ENCODE measurements around the gene LPP. TPM values are rescaled to one million over a fixed set of nuclear protein-coding genes. Genes with fewer than 3 reads are reported as not detected.

LPP gene
- total RNA-seq, 1 donor: 92.1 TPM

DNA sequence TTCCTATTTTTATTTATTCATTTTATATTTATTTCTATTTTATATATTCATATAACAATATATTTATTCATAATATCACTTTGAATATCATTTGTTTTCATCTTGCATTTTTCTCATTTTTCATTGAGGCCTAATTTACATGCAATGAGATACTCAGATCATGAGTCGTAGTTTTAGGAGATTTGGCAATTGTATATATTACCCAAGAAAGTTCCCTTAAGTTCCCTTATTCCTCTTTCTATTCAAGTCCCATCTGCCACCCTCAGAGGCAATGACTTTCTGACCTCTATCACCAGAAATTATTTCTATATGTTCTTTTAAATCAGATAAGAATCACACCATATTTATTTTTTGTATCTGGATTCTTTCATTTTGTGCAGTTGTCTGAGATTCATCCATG, 688.7 kb downstream of the LPP start:
- DNase-seq (ENCODE audit: low read depth): peak; percentile 57
- H3K4me3 ChIP-seq (ENCODE audit: low read depth, low read length): no peak overlapping the region
- TF ChIP-seq, protein P1, sequence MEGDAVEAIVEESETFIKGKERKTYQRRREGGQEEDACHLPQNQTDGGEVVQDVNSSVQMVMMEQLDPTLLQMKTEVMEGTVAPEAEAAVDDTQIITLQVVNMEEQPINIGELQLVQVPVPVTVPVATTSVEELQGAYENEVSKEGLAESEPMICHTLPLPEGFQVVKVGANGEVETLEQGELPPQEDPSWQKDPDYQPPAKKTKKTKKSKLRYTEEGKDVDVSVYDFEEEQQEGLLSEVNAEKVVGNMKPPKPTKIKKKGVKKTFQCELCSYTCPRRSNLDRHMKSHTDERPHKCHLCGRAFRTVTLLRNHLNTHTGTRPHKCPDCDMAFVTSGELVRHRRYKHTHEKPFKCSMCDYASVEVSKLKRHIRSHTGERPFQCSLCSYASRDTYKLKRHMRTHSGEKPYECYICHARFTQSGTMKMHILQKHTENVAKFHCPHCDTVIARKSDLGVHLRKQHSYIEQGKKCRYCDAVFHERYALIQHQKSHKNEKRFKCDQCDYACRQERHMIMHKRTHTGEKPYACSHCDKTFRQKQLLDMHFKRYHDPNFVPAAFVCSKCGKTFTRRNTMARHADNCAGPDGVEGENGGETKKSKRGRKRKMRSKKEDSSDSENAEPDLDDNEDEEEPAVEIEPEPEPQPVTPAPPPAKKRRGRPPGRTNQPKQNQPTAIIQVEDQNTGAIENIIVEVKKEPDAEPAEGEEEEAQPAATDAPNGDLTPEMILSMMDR (IDR thresholded peaks at IDR 0.05; ENCODE audit: insufficient read depth, low read length): no peak

DNA sequence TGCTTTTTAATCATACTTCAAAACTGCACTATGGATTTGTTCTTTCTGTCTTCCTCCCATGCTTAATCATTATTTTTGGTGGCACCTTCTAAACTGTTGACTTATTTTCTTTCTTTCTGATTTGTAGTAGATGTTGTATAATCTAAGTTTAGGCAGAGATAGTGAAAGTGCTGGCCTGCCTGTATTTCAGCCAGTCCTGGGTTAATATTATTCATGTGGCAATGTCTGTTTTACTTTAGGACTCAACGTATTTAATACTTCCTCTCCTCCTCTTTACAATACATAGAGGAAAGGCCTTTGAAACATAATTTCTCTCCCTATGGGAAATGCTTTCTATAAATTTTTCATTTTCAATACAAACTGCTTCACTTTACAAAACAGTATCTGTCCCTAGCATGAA, 690.1 kb downstream of the LPP start:
- TF ChIP-seq, protein P1 (IDR thresholded peaks at IDR 0.05; ENCODE audit: insufficient read depth, low read length): no peak
- no peak overlapping the region for H3K4me3 ChIP-seq (ENCODE audit: low read depth, low read length)
- no peak for DNase-seq (ENCODE audit: low read depth)

DNA sequence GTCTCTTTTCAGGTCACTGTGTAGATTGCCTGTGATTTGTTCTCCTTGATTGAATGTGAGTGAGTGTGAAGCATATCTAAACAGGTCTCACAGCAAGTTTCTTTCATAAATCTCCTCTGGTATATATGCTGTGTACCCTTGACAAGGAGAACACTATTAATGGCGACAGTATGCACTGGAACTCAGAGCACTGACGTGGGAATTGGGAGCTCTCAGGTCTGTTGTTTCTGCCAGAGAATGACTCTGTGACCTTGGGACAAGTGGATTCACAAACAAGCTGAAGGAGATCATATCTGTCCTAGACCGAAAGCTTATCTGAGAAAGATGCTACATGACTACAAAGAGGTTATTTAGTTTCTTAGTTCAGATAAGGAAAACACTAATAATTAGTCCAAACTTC, 691.6 kb downstream of the LPP start:
- TF ChIP-seq, protein P1 (IDR thresholded peaks at IDR 0.05; ENCODE audit: insufficient read depth, low read length): no peak
- H3K4me3 ChIP-seq (ENCODE audit: low read depth, low read length): no peak overlapping the region
- no peak for DNase-seq (ENCODE audit: low read depth)

DNA sequence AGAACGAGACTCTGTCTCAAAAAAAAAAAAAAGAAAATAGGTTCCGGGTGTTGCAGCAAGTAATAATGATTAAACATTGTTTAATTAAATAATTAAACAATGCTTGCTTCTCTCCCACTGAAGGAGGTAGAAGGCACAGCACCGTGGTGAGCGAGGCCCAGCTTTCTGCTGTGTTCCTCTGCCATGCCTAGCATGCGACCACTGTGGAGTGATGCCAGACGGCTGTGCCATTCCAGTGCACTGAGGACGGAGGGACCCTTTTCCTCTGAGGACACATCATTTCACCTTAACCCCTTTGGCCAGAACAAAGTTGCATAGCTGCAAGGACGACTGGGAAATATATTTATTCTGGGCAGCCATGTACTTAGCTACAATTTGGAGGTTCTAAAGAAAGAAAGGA, 695.0 kb downstream of the LPP start:
- no peak overlapping the region for H3K4me3 ChIP-seq (ENCODE audit: low read depth, low read length)
- DNase-seq (ENCODE audit: low read depth): no peak
- TF ChIP-seq, protein P1 (IDR thresholded peaks at IDR 0.05; ENCODE audit: insufficient read depth, low read length): no peak

- TF ChIP-seq, protein P1 (IDR thresholded peaks at IDR 0.05; ENCODE audit: insufficient read depth, low read length): peak; percentile 15
- no peak overlapping the region for H3K4me3 ChIP-seq (ENCODE audit: low read depth, low read length)
- DNase-seq (ENCODE audit: low read depth): peak; percentile 85
Measured at GRCh38 chr3:188853856-188854771, 700.2 kb downstream of the LPP start.

DNA sequence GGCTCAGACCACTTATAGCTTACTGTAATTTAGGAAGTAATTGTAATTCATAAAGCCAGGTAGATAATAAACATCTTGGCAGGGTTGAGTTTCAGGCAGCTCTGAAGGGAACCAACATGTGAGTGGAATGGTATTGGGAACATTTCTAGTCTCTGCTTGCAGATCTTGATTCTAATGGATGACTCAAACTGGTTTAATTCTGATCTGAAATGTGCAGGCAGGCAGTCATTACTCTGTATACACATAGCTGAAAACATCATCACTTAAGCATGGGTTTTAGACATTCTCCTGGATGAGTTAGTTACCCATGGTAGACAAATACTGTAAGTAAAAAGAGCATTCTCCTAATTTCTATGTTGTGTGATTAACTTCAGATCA, 700.8 kb downstream of the LPP start:
- no peak overlapping the region for H3K4me3 ChIP-seq (ENCODE audit: low read depth, low read length)
- TF ChIP-seq, protein P1 (IDR thresholded peaks at IDR 0.05; ENCODE audit: insufficient read depth, low read length): no peak
- DNase-seq (ENCODE audit: low read depth): peak; percentile 39

All from fibroblast of the aortic adventitia (primary cell).